Stimulated activated CD4-positive, alpha-beta T cell treated with anti-CD3 and anti-CD28 coated beads, TNF-alpha, amount 100 ng/mL, for 48 hours (primary cell): ENCODE data around the gene COL13A1.

Experiments used
- DNase-seq, 3 donors: peaks; one replicate each; pipeline ENCODE4 v3.0.0-alpha.2; 2020; ENCODE audit warnings: low read depth in 3 of 3

The COL13A1 gene

GRCh38 chr10:69885379-69886013, 83.8 kb downstream of the COL13A1 start:
- no peak for DNase-seq

GRCh38 chr10:69888882-69889584, 87.3 kb downstream of the COL13A1 start:
- no peak for DNase-seq

GRCh38 chr10:69890065-69890847, 88.5 kb downstream of the COL13A1 start:
- DNase-seq, result no peak

- DNase-seq, result no peak
Measured at GRCh38 chr10:69891057-69891617, 89.4 kb downstream of the COL13A1 start.

- DNase-seq, result no peak
Measured at GRCh38 chr10:69892406-69892805, 90.7 kb downstream of the COL13A1 start.

GRCh38 chr10:69892816-69893215, 91.1 kb downstream of the COL13A1 start:
- no peak for DNase-seq

GRCh38 chr10:69893271-69893900, 91.7 kb downstream of the COL13A1 start:
- DNase-seq, result no peak

GRCh38 chr10:69894156-69894555, 92.5 kb downstream of the COL13A1 start:
- no peak for DNase-seq

GRCh38 chr10:69895759-69896158, 94.1 kb downstream of the COL13A1 start:
- DNase-seq, result no peak

GRCh38 chr10:69896606-69897231, 95.0 kb downstream of the COL13A1 start:
- no peak for DNase-seq

- DNase-seq, result no peak
Measured at GRCh38 chr10:69897432-69897831, 95.7 kb downstream of the COL13A1 start.

GRCh38 chr10:69897999-69898398, 96.3 kb downstream of the COL13A1 start:
- no peak for DNase-seq

- DNase-seq, result no peak
Measured at GRCh38 chr10:69898524-69898923, 96.8 kb downstream of the COL13A1 start.

- no peak for DNase-seq
Measured at GRCh38 chr10:69898941-69899340, 97.2 kb downstream of the COL13A1 start.

- DNase-seq, result no peak
Measured at GRCh38 chr10:69899727-69900595, 98.3 kb downstream of the COL13A1 start.

GRCh38 chr10:69901022-69901421, 99.3 kb downstream of the COL13A1 start:
- no peak for DNase-seq

GRCh38 chr10:69901628-69902505, 100.2 kb downstream of the COL13A1 start:
- DNase-seq, result peak in 2 of 3 donors; percentile 5 to 14

GRCh38 chr10:69902835-69903535, 101.3 kb downstream of the COL13A1 start:
- no peak for DNase-seq

GRCh38 chr10:69904533-69904932, 102.8 kb downstream of the COL13A1 start:
- DNase-seq, result no peak
